Testis (tissue), 3 donors: ENCODE measurements around the gene RAD50. TPM values are rescaled to one million over a fixed set of nuclear protein-coding genes. Genes with fewer than 3 reads are reported as not detected.
A peak's percentile ranks its signal among the peaks of the same experiment; 100 is the strongest.

Experiments used
- DNase-seq: peaks from one replicate; pipeline ENCODE4 v3.0.0-alpha.2; 2019
- H3K27ac ChIP-seq, 2 donors: fragments of 200-600 bp; sonication (generic); one replicate each; pipeline ENCODE4 v1.5.1; 2019
- H3K27me3 ChIP-seq: fragments of 200-600 bp; sonication (generic); one replicate; pipeline ENCODE4 v1.5.1; 2019
- H3K36me3 ChIP-seq: fragments of 200-600 bp; sonication (generic); one replicate; pipeline ENCODE4 v1.5.1; 2017; ENCODE audit warnings: low read depth; ENCODE audit errors: missing control alignments
- H3K4me1 ChIP-seq: fragments of 200-600 bp; sonication (generic); one replicate; pipeline ENCODE4 v1.5.1; 2019
- H3K4me3 ChIP-seq, 2 donors: fragments of 200-600 bp; sonication (generic); one replicate each; pipeline ENCODE4 v1.5.1; 2017 to 2019
- H3K9me3 ChIP-seq: fragments of 200-600 bp; sonication (generic); one replicate; pipeline ENCODE4 v1.5.1; 2017
- CTCF ChIP-seq, 3 experiments: fragments of 450-650 bp in 2 of 3; fragments of 200-600 bp in 1 of 3; sonication (generic) in 1 of 3; IDR thresholded peaks; one replicate each; pipeline ENCODE4 v1.5.1; 2016 to 2019; ENCODE audit warnings: antibody characterized with exemption in 3 of 3, mild to moderate bottlenecking in 2 of 3, moderate library complexity in 1 of 3
- POLR2A ChIP-seq: fragments of 450-650 bp; IDR thresholded peaks from one replicate; pipeline ENCODE4 v1.6.1; 2017; ENCODE audit warnings: antibody characterized with exemption, mild to moderate bottlenecking, moderate library complexity
- WGBS, 2 donors: methylation state at CpG; one replicate each; pipeline ENCODE4 v1.1.5; 2018; 5-methylcytosine and 5-hydroxymethylcytosine counted together
- intact Hi-C: fragments of 100-400 bp; cut with DNase I; formaldehyde crosslinking; loops from one replicate; pipeline ENCODE4 v1.15.1; 2023; ENCODE audit warnings: low total_unique reads
- polyA plus RNA-seq: library from polyadenylated mRNA; stranded (reverse); fragments of 350-450 nt; fragmentation: Illumina TruSeq; extraction: RNeasy Lipid Tissue Mini Kit (QIAGEN cat#74804); gene quantifications from one replicate; pipeline ENCODE4 v1.2.3, GENCODE V29; 2014; ENCODE audit warnings: low read depth, low replicate concordance; ENCODE audit not compliant: insufficient read depth
- total RNA-seq, 2 donors: library from RNA; depleted of rRNA; stranded (reverse); fragments of >200 nt; gene quantifications; one replicate each; pipeline ENCODE4 v1.2.3, GENCODE V29; 2016

Gene RAD50
- total and polyA plus RNA-seq, 3 donors from 2014 or later: 5.0 to 41.6 (median 38.6) TPM

- intact Hi-C loops: no loop called here
- Histone ChIP-seq H3K4me3 (no peak overlapping the region), H3K9me3 (no peaks in the 10 kb centered on the region), H3K27me3 (no peaks in the 10 kb centered on the region), H3K27ac (no peak overlapping the region), H3K4me1 (peaks cover 3% of the 10 kb centered on the region), H3K36me3 (no peaks in the 10 kb centered on the region)
- DNase-seq: no peak
- 84 to 89% methylated on average over 4 of the region's 4 CpGs for WGBS, 2 donors
- TF ChIP-seq POLR2A (no peak), CTCF (IDR thresholded peaks at IDR 0.05) (no peak)
Measured at GRCh38 chr5:132651838-132652469, 95.2 kb downstream of the RAD50 start.

- no peak overlapping the region for H3K4me3 ChIP-seq
- H3K27me3 ChIP-seq: no peaks in the 10 kb centered on the region
- H3K4me1 ChIP-seq: peaks cover 3% of the 10 kb centered on the region
- intact Hi-C loops: no loop called here
- H3K36me3 ChIP-seq: no peaks in the 10 kb centered on the region
- no peaks in the 10 kb centered on the region for H3K9me3 ChIP-seq
- DNase-seq: no peak
- 21 to 25% methylated on average over 7 of the region's 7 CpGs for WGBS, 2 donors
- TF ChIP-seq CTCF (IDR thresholded peaks at IDR 0.05): no peak
- no peak for TF ChIP-seq POLR2A
- H3K27ac ChIP-seq: no peak overlapping the region
Measured at GRCh38 chr5:132653716-132654115, 96.9 kb downstream of the RAD50 start.

- peaks cover 3% of the 10 kb centered on the region for H3K4me1 ChIP-seq
- intact Hi-C loops: no loop called here
- peak overlapping the region; percentile 33 to 53 for H3K4me3 ChIP-seq
- no peak overlapping the region for H3K27ac ChIP-seq
- no peaks in the 10 kb centered on the region for H3K27me3 ChIP-seq
- WGBS, 2 donors: 3 to 5% methylated on average over 37 to 75 of the region's 92 CpGs
- no peak for DNase-seq
- TF ChIP-seq POLR2A (no peak), CTCF (IDR thresholded peaks at IDR 0.05) (no peak)
- no peaks in the 10 kb centered on the region for H3K9me3 ChIP-seq
- no peaks in the 10 kb centered on the region for H3K36me3 ChIP-seq
Measured at GRCh38 chr5:132655821-132656773, 99.3 kb downstream of the RAD50 start.

GRCh38 chr5:132656774-132657355 is 100.1 kb downstream of the RAD50 start:
- Histone ChIP-seq H3K27me3 (no peaks in the 10 kb centered on the region), H3K36me3 (no peaks in the 10 kb centered on the region)
- WGBS, 2 donors: 40 to 60% methylated on average over 12 of the region's 12 CpGs

More at GRCh38 chr5:132656774-132657355, 100.1 kb downstream of the RAD50 start:
- Histone ChIP-seq H3K4me3 (peak overlapping the region; percentile 33 to 53), H3K27ac (no peak overlapping the region), H3K4me1 (peaks cover 3% of the 10 kb centered on the region), H3K9me3 (no peaks in the 10 kb centered on the region)
- no peak for TF ChIP-seq POLR2A
- no peak for TF ChIP-seq CTCF (IDR thresholded peaks at IDR 0.05)
- intact Hi-C loops: no loop called here
- DNase-seq: no peak
